IMR-90 (cell line): ENCODE measurements around the gene TMEM225.

Source experiments
- BHLHE40 ChIP-seq: fragments of 150-350 bp; IDR thresholded peaks from 2 replicates; pipeline ENCODE4 v1.6.1; 2016; ENCODE audit warnings: mild to moderate bottlenecking, low read depth, low read length
- CEBPB ChIP-seq: IDR thresholded peaks from 2 replicates; pipeline ENCODE4 v1.6.1; 2012; ENCODE audit warnings: low read depth, low read length, improper control_type of control experiment
- MAFK ChIP-seq: IDR thresholded peaks from 2 replicates; pipeline ENCODE4 v1.6.1; 2012; ENCODE audit warnings: low read depth, low read length, improper control_type of control experiment
- MXI1 ChIP-seq: IDR thresholded peaks from 2 replicates; pipeline ENCODE4 v1.6.1; 2012; ENCODE audit warnings: low read depth, mild to moderate bottlenecking, low read length, moderate library complexity, borderline replicate concordance
- POLR2A ChIP-seq: IDR thresholded peaks from 2 replicates; pipeline ENCODE4 v1.6.1; 2012; ENCODE audit warnings: mild to moderate bottlenecking, low read depth, low read length
- RAD21 ChIP-seq: IDR thresholded peaks from 2 replicates; pipeline ENCODE4 v1.6.1; 2012; ENCODE audit warnings: low read length, improper control_type of control experiment
- RCOR1 ChIP-seq: IDR thresholded peaks from 2 replicates; pipeline ENCODE4 v1.6.1; 2012; ENCODE audit warnings: mild to moderate bottlenecking, low read length, improper control_type of control experiment; ENCODE audit not compliant: insufficient replicate concordance
- SMC3 ChIP-seq: fragments of 150-350 bp; IDR thresholded peaks from 2 replicates; pipeline ENCODE4 v1.6.1; 2016; ENCODE audit warnings: low read depth, mild to moderate bottlenecking, antibody characterized with exemption, low read length, moderate library complexity
- USF2 ChIP-seq: fragments of 150-350 bp; IDR thresholded peaks from 2 replicates; pipeline ENCODE4 v1.6.1; 2017; ENCODE audit warnings: mild to moderate bottlenecking, antibody characterized with exemption, low read length, low read depth
- TF ChIP-seq, protein P1 (sequence below): conservative IDR thresholded peaks from 2 replicates; pipeline ENCODE4 v1.5.1; 2012; ENCODE audit warnings: mild to moderate bottlenecking, low read depth, low read length, improper control_type of control experiment

DNA sequence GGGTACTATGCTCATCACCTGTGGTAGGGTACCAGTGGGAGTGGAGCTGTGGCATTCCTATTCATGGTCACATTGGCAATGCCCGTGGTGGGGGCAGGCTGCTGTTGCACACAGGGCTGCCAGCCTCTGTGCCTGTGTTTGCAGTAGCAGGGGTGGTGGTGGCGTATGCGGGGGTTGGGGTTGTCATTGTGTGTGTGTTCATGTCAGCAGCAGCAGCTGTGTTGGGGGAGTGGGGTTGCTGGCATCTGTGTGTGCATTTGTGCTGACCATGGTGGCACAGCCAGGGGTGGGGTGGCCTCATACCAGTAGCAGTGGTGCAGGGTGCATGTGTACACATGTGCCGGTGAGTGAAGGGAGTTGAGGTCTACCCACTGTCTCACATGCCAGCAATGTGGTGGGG lies 34.4 kb downstream of the TMEM225 start:
- TF ChIP-seq RCOR1 = no peak
- TF ChIP-seq CEBPB = no peak
- TF ChIP-seq, protein P1, sequence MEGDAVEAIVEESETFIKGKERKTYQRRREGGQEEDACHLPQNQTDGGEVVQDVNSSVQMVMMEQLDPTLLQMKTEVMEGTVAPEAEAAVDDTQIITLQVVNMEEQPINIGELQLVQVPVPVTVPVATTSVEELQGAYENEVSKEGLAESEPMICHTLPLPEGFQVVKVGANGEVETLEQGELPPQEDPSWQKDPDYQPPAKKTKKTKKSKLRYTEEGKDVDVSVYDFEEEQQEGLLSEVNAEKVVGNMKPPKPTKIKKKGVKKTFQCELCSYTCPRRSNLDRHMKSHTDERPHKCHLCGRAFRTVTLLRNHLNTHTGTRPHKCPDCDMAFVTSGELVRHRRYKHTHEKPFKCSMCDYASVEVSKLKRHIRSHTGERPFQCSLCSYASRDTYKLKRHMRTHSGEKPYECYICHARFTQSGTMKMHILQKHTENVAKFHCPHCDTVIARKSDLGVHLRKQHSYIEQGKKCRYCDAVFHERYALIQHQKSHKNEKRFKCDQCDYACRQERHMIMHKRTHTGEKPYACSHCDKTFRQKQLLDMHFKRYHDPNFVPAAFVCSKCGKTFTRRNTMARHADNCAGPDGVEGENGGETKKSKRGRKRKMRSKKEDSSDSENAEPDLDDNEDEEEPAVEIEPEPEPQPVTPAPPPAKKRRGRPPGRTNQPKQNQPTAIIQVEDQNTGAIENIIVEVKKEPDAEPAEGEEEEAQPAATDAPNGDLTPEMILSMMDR = no peak
- TF ChIP-seq MAFK = no peak
- TF ChIP-seq MXI1 = no peak
- no peak for TF ChIP-seq RAD21
- no peak for TF ChIP-seq USF2
- no peak for TF ChIP-seq POLR2A
- TF ChIP-seq SMC3 = no peak
- TF ChIP-seq BHLHE40 = no peak
